C4-2B (cell line): ENCODE measurements around the gene DSN1.

Experiments
- CTCF ChIP-seq: fragments of 450-650 bp; conservative IDR thresholded peaks from 2 replicates; pipeline ENCODE4 v1.5.1; 2017; ENCODE audit warnings: mild to moderate bottlenecking
- ZFX ChIP-seq: fragments of 450-650 bp; IDR thresholded peaks from 2 replicates; pipeline ENCODE4 v1.6.1; 2017

GRCh38 chr20:36773107-36773596 lies 411 bp downstream of the DSN1 start:
- TF ChIP-seq CTCF (no peak), ZFX (peak; percentile 41; the same call in 1 of the 2 replicates)
